Measurements from ENCODE around the gene CRYGD.

Gene CRYGD

DNA sequence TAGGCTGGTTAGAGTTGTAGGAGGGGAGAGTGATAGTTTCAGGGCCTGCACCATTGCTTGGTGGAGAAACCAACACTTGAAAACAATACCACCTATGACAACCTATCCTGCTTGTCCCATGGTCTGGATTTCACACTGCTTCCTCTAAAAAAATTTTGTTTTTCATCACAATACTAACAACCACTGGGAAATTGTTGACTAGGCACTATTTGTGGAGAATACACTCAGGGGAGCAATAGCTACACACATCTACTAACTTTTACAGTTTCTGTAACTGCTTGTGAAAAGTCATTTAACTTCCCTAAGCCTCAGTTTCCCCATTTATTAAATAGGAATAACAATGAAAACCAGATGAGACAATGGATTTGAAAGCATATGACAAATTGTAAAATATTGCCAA lies 25.8 kb upstream of the CRYGD start:
- DNase-seq (ENCODE audit: low read depth) = no peak
- TF ChIP-seq, protein P1, sequence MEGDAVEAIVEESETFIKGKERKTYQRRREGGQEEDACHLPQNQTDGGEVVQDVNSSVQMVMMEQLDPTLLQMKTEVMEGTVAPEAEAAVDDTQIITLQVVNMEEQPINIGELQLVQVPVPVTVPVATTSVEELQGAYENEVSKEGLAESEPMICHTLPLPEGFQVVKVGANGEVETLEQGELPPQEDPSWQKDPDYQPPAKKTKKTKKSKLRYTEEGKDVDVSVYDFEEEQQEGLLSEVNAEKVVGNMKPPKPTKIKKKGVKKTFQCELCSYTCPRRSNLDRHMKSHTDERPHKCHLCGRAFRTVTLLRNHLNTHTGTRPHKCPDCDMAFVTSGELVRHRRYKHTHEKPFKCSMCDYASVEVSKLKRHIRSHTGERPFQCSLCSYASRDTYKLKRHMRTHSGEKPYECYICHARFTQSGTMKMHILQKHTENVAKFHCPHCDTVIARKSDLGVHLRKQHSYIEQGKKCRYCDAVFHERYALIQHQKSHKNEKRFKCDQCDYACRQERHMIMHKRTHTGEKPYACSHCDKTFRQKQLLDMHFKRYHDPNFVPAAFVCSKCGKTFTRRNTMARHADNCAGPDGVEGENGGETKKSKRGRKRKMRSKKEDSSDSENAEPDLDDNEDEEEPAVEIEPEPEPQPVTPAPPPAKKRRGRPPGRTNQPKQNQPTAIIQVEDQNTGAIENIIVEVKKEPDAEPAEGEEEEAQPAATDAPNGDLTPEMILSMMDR (IDR thresholded peaks at IDR 0.05; ENCODE audit: insufficient read depth, low read depth, low read length, missing control alignments) = no peak

DNA sequence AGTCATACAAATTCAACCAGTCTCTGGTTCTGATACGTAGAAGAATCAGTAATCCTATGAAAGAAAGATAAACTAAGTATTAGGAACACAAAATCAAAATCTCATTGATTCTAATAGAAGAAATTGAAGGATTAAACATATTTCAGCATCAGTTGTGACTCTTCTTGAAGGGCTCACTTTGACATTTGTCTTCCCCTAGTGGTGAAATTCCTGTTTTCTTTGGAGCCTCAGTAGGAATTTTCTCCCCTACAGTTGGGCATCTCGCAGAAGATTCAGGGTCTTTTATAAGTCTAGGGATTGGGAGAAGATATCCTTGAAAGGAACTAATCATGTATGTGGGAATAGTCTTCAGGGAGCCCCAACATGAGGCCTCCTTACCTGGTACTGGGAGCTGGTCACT lies 24.5 kb upstream of the CRYGD start:
- no peak overlapping the region for H3K4me3 ChIP-seq (ENCODE audit: low read length)
- DNase-seq (ENCODE audit: low read depth) = no peak
- TF ChIP-seq, protein P1 (IDR thresholded peaks at IDR 0.05; ENCODE audit: insufficient read depth, low read depth, low read length, missing control alignments) = no peak

More for the DNA sequence above, 25.8 kb upstream of the CRYGD start:
- no peak overlapping the region for H3K4me3 ChIP-seq (ENCODE audit: low read length)

DNA sequence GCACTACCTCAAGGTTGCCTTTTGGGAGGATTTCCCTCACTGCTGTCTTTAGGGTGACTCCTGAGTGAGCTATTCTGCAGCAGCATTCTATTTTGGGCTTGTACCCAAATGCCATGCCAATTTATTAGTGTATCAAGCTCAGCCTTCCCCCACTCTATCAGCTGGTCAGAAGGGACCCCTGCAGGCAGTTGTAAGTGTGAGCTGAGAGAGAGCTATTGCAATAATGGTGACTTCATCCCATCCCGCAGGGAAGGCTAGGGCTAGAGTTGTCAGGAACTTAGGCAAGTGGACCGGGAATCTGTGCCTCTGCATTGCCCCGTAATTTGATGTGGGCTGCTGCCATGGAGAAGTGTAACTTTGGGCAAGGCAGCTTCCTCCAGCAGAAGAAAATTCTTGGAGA lies 23.4 kb upstream of the CRYGD start:
- no peak overlapping the region for H3K4me3 ChIP-seq (ENCODE audit: low read length)
- TF ChIP-seq, protein P1 (IDR thresholded peaks at IDR 0.05; ENCODE audit: insufficient read depth, low read depth, low read length, missing control alignments) = no peak
- no peak for DNase-seq (ENCODE audit: low read depth)

DNA sequence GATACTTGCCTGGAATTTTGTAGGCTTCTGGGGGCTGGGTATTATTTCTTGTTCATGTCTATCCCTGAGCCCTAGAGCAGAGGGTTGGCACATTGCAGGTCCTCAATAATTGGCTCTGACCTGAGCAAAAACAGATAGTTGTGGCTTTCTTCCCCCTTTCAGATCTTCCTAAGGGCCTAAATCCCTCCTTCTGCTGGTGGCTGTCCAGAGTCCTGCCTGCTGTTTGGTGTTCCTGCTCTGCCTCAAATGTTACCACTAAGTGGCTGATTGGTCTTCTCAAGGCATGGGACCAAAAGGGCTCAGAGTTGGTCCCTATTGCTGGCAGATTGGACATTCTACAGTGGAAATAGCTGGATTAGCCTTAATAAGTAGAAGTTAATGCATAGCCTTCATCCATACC lies 22.7 kb upstream of the CRYGD start:
- TF ChIP-seq, protein P1 (IDR thresholded peaks at IDR 0.05; ENCODE audit: insufficient read depth, low read depth, low read length, missing control alignments) = no peak
- DNase-seq (ENCODE audit: low read depth) = no peak
- H3K4me3 ChIP-seq (ENCODE audit: low read length) = no peak overlapping the region

DNA sequence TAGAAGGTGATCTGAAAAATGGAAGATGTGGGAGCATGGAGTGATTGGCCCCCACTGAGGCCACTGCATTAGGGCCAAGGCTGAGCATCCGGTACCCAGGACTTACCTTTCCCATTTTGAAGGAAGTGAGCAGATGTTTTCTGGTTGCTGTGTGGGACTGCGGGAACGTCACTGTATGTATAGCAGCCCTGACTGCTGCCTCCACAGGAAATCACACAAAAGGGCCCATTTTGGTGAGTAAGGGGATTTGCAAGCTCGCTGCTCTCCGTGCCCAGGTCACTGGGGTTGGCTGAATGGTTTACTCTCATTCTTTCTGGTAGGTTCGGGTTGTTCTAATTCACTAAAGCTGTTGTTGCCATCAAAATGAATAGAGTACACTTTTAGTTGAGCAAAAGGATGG lies 21.7 kb upstream of the CRYGD start, which contains the start of gene CRYGB:
TSS of gene CRYGB (minus strand) at position 153 of the 400 bp plus-strand sequence. CDS start at position 115, 38 bp downstream.
- no peak within 1 kb of the TSS for H3K4me3 ChIP-seq (ENCODE audit: low read length)
- TF ChIP-seq, protein P1 (IDR thresholded peaks at IDR 0.05; ENCODE audit: insufficient read depth, low read depth, low read length, missing control alignments) = no peak
- DNase-seq (ENCODE audit: low read depth) = no peak

DNA sequence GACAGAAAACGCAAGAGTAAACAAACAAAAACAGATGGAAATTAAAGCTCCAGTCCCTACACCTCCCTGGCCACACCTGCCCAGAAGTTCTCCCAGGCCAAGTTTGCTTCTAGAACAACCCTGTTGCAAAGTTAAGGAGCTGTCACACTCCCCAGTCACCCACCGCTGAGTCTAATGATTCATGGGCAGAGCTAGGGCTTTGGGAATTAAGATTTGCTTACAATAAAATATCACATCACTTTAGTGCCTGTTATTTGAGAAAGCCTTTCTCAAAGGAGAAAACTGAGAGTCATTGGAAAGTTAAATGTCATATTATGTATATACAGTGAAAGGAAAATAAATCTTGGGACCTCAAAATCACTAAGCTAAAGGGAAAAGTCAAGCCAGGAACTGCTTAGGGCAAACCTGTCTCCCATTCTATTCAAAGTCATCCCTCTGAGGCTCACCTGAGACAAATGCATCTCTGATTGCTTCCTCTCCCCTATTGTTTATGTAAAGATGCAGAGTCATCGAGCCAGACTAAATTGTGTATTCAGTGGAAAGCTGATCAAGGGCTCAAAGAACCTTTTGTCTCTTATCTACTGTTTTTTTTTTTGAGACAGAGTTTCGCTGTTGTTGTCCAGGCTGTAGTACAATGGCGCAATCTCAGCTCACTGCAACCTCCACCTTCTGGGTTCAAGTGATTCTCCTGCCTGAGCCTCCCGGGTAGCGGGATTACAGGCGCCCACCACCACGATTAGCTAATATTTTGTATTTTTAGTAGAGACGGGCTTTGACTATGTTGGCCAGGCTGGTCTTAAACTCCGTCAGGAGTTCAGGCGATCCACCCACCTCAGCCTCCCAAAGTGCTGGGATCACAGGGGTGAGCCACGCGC lies 18.8 kb upstream of the CRYGD start:
- TF ChIP-seq, protein P1 (IDR thresholded peaks at IDR 0.05; ENCODE audit: insufficient read depth, low read depth, low read length, missing control alignments) = no peak
- no peak overlapping the region for H3K4me3 ChIP-seq (ENCODE audit: low read length)

More for the DNA sequence above, 18.8 kb upstream of the CRYGD start:
- DNase-seq (ENCODE audit: low read depth) = no peak
